ENCODE measurements around the gene TP53RK. TPM values are rescaled to one million over a fixed set of nuclear protein-coding genes. Genes with fewer than 3 reads are reported as not detected.

The TP53RK gene
- total RNA-seq, 1 experiment from 2014 or later = 20.6 TPM

- Histone ChIP-seq H3K4me3 (ENCODE audit: low read depth, low read length, poor library complexity, severe bottlenecking) (no peak overlapping the region), H3K27ac (ENCODE audit: low read depth, low read length, poor library complexity, severe bottlenecking) (no peak overlapping the region), H3K27me3 (replicated peaks; ENCODE audit: insufficient read depth, low read depth, low read length, poor library complexity) (peaks cover 2% of the 10 kb centered on the region), H3K4me1 (ENCODE audit: insufficient read depth, low read length, poor library complexity, severe bottlenecking) (no peaks in the 10 kb centered on the region), H3K36me3 (ENCODE audit: insufficient read depth, low read length, poor library complexity, severe bottlenecking) (no peaks in the 10 kb centered on the region), H3K9me3 (ENCODE audit: low read depth, low read length, poor library complexity, severe bottlenecking) (peaks cover 2% of the 10 kb centered on the region)
- TF ChIP-seq EZH2 (IDR thresholded peaks at IDR 0.05; ENCODE audit: borderline replicate concordance, low read depth, low read length, poor library complexity, severe bottlenecking) (no peak), CTCF (conservative IDR thresholded peaks at IDR 0.05; ENCODE audit: low read depth, low read length) (no peak)
- ChIA-PET POLR2A (ENCODE audit: low non-redundant PET) (no interaction called here), CTCF (no interaction called here)
- no TSS peak for BruUV-seq (replicated peaks)
- intact Hi-C loops (cut with micrococcal nuclease; ENCODE audit: unreplicated experiment) = no loop called here
- no peak for DNase-seq (ENCODE audit: low spot score)
These were observed 33.2 kb upstream of the TP53RK start for GRCh38 chr20:46722450-46722849.

GRCh38 chr20:46721476-46721875 lies 32.2 kb upstream of the TP53RK start:
- peaks cover 2% of the 10 kb centered on the region for H3K27me3 ChIP-seq (replicated peaks; ENCODE audit: insufficient read depth, low read depth, low read length, poor library complexity)
- ChIA-PET CTCF (no interaction called here), POLR2A (ENCODE audit: low non-redundant PET) (interaction anchor here (0.6 kb wide), 1 partner anchor 511 kb away, joined by 16 read pairs; no protein-coding TSS in a partner anchor)
- peaks cover 2% of the 10 kb centered on the region for H3K9me3 ChIP-seq (ENCODE audit: low read depth, low read length, poor library complexity, severe bottlenecking)
- no peak for DNase-seq (ENCODE audit: low spot score)
- TF ChIP-seq CTCF (conservative IDR thresholded peaks at IDR 0.05; ENCODE audit: low read depth, low read length) (no peak), EZH2 (IDR thresholded peaks at IDR 0.05; ENCODE audit: borderline replicate concordance, low read depth, low read length, poor library complexity, severe bottlenecking) (no peak)
- intact Hi-C loops (cut with micrococcal nuclease; ENCODE audit: unreplicated experiment) = no loop called here
- no peak overlapping the region for H3K27ac ChIP-seq (ENCODE audit: low read depth, low read length, poor library complexity, severe bottlenecking)
- BruUV-seq (replicated peaks) = no TSS peak
- H3K4me3 ChIP-seq (ENCODE audit: low read depth, low read length, poor library complexity, severe bottlenecking) = no peak overlapping the region
- H3K36me3 ChIP-seq (ENCODE audit: insufficient read depth, low read length, poor library complexity, severe bottlenecking) = no peaks in the 10 kb centered on the region
- H3K4me1 ChIP-seq (ENCODE audit: insufficient read depth, low read length, poor library complexity, severe bottlenecking) = no peaks in the 10 kb centered on the region

GRCh38 chr20:46720776-46721425 lies 31.7 kb upstream of the TP53RK start:
- no TSS peak for BruUV-seq (replicated peaks)
- ChIA-PET POLR2A (ENCODE audit: low non-redundant PET) (interaction anchor here (0.6 kb wide), 1 partner anchor 512 kb away, joined by 16 read pairs; no protein-coding TSS in a partner anchor), CTCF (no interaction called here)
- no peak overlapping the region for H3K27ac ChIP-seq (ENCODE audit: low read depth, low read length, poor library complexity, severe bottlenecking)
- no peak overlapping the region for H3K4me3 ChIP-seq (ENCODE audit: low read depth, low read length, poor library complexity, severe bottlenecking)
- H3K4me1 ChIP-seq (ENCODE audit: insufficient read depth, low read length, poor library complexity, severe bottlenecking) = no peaks in the 10 kb centered on the region
- DNase-seq (ENCODE audit: low spot score) = no peak
- H3K9me3 ChIP-seq (ENCODE audit: low read depth, low read length, poor library complexity, severe bottlenecking) = peaks cover 2% of the 10 kb centered on the region
- no peak for TF ChIP-seq EZH2 (IDR thresholded peaks at IDR 0.05; ENCODE audit: borderline replicate concordance, low read depth, low read length, poor library complexity, severe bottlenecking)
- TF ChIP-seq CTCF (conservative IDR thresholded peaks at IDR 0.05; ENCODE audit: low read depth, low read length) = no peak
- intact Hi-C loops (cut with micrococcal nuclease; ENCODE audit: unreplicated experiment) = no loop called here
- no peaks in the 10 kb centered on the region for H3K36me3 ChIP-seq (ENCODE audit: insufficient read depth, low read length, poor library complexity, severe bottlenecking)
- peaks cover 2% of the 10 kb centered on the region for H3K27me3 ChIP-seq (replicated peaks; ENCODE audit: insufficient read depth, low read depth, low read length, poor library complexity)
